Tibial nerve (tissue), 3 donors: ENCODE results near the gene CDHR3.
"Not testable (repeated sequence)": the region's sequence is repeated elsewhere in the genome, so short reads cannot be mapped to it uniquely, and the experiment has no call there.

ENCODE experiments used
- CTCF ChIP-seq, 5 experiments: fragments of 200-600 bp in 3 of 5; fragments of 450-650 bp in 2 of 5; sonication (generic) in 3 of 5; IDR thresholded peaks; one replicate each; pipeline ENCODE4 v1.5.1; 2016 to 2019; ENCODE audit warnings: antibody characterized with exemption in 5 of 5, mild to moderate bottlenecking in 3 of 5, moderate library complexity in 2 of 5
- POLR2A ChIP-seq, 2 donors: fragments of 450-650 bp; IDR thresholded peaks; one replicate each; pipeline ENCODE4 v1.6.1; 2017; ENCODE audit warnings: antibody characterized with exemption in 2 of 2, mild to moderate bottlenecking in 2 of 2, moderate library complexity in 2 of 2

DNA sequence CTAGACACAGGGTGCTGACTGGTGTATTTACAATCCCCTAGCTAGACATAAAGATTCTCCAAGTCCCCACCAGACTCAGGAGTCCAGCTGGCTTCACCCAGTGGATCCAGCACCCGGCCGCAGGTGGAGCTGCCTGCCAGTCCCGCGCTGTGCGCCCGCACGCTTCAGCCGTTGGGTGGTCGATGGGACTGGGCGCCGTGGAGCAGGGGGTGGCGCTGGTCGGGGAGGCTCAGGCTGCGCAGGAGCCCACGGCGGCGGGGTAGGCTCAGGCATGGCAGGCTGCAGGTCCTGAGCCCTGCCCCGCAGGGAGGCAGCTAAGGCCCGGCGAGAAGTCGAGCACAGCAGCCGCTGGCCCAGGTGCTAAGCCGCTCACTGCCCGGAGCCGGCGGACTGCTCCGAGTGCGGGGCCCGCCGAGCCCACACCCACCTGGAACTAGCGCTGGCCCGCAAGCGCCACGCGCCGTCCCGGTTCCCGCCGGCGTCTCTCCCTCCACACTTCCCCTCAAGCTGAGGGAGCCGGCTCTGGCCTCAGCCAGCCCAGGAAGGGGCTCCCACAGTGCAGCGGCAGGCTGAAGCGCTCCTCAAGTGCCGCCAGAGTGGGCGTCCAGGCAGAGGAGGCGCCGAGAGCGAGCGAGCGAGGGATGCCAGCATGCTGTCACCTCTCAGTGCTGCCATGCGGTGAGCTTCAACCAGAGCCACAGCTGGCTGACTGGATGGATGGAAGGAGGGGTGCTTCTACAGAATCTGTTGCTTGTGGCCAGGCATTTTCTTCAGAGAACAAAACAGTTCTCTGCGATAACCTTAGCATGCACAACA is 7.2 kb upstream of the CDHR3 start:
- not testable (repeated sequence) for TF ChIP-seq POLR2A, CTCF (IDR thresholded peaks at IDR 0.05)
